ENCODE measurements around the gene ABHD5.

Gene ABHD5

DNA sequence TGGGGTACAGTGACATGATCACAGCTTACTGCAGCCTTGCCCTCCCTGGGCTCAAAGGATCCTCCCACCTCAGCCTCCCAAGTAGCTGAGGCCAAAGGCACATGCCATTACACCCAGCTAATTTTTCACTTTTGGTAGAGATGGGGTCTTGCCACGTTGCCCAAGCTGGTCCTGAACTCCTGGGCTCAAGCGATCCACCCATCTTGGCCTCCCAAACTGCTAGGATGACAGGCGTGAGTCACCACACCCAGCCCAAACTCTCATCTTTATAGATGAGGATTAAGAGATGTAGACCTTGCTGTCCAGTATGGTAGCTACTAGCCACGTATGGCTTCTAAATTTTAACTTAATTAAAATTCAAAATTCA is 4.4 kb upstream of the ABHD5 start:
- no peak for DNase-seq

GRCh38 chr3:43686700-43687498 is 3.8 kb upstream of the ABHD5 start:
- no peak for DNase-seq

DNA sequence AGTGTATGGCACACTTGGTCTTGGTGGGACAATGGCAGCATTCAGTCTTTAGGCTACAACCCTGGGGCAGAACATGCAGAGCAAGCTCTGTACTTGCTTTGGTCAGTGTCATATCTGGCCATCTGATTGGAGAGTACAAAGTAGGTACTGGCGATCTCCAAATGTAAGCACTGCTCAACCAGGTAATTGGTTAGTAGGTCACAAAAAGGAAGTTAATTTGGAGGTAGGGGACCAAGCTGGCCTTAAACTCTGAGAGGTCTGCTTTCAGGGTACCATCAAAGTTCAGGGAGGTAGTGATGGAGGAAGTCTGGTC is 3.3 kb upstream of the ABHD5 start:
- no peak for DNase-seq

DNA sequence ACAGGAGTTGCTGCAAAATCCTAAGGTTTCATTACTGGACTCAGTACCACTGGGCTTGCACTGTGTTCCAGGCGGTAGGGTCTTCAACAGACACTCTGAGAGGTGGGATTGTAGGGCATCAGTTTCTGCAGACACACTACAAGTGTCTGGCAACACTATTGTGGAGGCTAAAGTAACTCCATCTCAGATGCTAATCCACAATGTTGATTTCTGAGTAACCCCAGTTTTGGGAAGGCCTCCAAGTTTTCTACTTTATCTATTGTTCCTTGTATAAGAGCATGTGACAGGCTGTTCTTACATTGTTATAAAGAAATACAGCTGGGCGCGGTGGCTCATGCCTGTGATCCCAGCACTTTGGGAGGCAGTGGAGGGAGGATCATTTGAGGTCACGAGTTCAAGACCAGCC is 2.5 kb upstream of the ABHD5 start:
- no peak for DNase-seq

DNA sequence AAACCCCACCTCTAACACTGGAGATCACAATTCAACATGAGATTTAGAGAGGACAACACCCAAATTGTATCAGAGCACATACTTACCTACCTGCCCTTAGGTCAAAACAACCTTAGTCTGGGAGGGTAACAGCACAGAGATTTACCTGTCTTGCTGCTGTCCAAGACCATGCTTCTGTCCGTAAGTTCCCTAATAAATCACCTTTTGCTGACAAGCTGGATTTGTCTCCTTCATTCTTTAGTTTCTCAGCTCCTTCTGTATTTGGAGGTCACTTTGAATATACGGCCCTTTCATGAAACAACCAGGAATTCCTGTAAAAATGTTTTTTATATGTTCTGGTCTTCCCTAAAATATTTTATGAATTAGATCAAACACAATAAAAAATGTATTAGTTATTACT is 1.6 kb upstream of the ABHD5 start:
- DNase-seq = no peak

GRCh38 chr3:43689766-43690399 is 855 bp upstream of the ABHD5 start:
- DNase-seq = no peak

DNA sequence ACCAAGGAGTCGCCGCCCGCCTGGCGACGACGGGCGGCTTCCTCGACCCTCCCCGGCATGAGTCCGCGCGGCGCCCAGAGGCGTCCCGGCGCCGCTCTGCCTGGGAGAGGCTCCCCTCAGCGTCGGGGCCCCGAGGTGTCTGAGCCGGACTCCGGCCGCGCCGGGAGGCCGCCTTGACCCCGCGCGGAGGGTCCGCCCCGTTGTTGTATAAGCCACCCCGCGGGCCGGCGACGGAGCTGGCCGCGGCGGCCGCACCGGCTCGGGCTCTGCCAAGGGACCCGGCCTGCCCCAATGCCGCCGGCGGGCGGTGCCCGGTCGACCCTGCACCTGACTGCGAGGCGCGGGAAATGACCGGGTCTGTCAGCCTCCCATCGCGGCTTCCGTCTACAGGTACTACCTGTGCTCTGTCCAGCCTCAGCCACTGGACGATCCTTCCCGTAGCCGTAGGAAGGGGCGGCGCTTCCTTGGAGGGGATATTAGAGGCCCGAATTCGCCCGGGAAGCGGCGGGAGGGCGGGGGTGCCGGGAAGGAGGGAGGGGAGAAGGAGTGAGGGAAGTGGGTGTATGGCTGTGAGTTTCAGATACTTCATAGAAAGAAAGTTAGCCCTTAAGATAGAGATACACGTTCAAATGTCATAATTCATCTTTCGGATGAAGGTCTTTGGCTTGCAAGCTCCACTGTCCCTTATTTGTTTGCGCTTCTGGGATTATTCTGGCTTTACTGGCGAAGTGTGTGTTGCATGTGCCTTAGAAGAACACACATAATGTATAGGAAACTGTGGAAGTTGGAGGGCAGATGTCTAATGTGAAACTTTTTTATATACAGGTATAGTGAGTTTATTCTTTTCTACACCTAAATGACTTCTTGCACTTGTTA is 620 bp downstream of the ABHD5 start:
- DNase-seq = peak; percentile 50 to 53

GRCh38 chr3:43692085-43692855 is 1.5 kb downstream of the ABHD5 start:
- DNase-seq = no peak

DNA sequence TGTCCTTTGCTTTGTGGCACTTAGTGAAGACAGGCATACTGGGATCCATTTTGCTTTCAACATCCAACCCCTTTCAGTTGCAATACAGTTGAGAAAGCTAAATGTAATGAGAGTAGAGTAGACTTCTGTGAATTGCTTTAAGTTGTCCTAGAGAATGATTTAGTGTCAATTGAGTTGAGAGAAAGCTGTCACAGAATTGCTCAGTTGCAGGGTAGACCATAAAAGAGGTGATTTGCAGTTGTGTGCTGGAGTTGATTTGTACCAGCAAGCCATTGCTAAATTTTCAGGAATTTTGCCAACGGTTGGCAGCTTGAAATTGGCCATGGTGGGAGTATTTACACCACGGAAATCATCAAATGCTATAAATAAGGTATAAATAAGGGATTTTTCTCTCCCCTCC is 2.2 kb downstream of the ABHD5 start:
- no peak for DNase-seq

DNA sequence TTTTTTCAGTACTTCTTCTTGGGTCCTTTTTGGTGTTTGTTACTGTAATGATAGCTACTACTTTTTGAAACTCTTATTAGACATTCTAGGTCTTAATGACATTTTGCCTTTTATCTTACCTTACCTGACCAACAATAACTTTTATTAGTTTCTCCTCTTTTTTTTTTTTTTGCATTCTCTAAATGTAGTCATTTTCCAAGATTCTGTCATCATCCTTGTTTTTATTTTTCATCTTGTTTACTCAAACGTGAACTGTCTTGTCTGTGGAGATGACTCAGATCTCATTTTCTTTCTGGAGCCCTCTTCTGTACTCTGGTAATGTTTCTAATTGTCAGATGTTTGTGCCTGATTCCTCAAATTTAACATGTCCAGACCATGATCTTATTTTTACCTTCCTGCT is 2.9 kb downstream of the ABHD5 start:
- no peak for DNase-seq

DNA sequence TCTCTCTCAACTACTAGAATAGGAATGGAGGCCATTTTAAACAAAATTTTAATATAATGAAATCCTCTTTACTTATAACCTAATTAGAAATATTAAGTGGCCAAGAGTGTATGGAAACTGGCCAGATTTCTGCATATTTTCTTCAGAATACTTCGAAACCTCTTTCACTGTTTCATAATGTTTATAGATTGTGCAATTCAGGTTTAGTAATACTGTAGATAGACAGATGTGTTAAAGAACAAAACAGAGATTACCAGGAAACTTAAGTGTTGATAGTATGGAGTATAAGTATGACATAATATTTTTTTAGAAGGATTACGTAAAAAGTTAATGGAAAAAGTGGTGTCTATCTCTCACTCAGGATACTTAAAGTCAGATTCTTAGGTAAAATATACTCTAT is 4.7 kb downstream of the ABHD5 start:
- no peak for DNase-seq

GRCh38 chr3:43695863-43696262 is 5.1 kb downstream of the ABHD5 start:
- no peak for DNase-seq

- DNase-seq = no peak
Measured at GRCh38 chr3:43696441-43696840, 5.7 kb downstream of the ABHD5 start.

DNA sequence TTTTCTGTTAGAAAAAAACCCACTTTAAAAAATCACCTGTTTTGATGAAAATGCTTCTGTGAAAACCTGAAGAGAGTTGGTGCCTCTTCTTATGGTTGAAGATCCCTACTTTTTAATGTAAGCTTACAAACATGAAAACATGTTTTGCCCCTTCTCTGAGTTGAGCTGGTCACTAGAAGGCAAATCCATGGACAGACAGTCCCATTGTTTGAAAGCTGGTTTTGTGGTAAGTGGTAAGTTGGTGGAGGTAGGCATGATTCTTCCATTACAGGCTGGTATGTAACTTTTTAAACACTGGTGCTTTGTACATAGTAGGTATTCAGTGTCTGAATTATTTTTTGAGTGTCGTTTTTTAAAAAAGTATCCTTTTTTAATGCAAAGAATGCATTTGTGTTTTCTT is 6.1 kb downstream of the ABHD5 start:
- no peak for DNase-seq

DNA sequence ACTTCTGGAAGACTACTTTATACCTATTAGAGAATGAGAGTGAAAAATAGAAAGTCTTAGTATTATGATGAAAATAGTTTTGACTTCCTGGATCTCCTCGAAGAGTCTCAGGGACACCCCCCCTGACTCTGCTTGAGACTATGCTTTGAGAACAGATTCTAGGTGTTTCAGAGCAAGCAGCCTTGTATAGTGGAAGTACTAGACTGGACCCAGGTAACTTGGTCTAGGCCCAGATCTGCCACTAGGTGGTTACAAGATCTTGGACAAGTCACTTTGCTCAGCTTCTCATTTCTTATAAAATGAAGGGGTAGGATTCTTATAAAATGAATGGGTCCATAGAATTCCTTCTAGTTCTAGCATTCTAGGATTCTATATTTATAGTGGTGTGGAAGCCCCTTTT is 9.1 kb downstream of the ABHD5 start:
- DNase-seq = no peak

DNA sequence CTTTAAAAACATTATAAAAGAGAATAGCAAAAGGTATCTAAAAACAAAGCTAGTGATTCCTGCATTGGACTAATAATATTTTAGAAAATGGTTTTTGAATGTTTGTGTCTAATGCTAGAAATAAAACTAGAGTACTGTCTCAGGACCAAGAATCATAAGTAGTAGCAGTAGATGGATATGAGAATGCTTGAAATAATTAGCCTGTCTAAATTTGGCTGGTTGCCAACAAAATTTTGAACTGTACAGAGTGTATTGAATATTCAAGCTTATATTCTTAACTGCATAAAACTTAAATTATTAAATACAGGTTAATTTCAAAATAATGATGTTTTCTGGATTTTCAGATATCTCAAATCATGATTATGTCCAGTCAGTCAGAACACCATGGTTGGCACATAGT is 14.0 kb downstream of the ABHD5 start:
- no peak for DNase-seq

DNA sequence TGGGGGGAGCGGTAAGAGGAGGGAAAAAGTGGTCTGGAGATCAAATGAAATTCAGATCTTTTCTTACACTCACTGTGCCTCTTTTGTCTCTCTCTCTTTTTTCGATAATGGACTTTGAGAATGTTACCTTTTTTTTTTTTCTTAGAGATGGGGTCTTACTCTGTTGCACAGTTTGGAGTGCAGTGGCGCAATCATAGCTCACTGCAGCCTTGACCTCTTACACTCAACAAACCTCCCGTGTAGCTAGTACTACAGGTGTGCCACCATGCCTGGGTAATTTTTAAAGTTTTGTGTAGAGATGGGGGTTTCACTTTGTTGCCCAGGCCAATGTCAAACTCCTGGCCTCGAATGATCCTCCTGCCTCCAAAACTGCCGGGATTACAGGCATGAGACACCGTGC is 15.6 kb downstream of the ABHD5 start:
- no peak for DNase-seq

DNA sequence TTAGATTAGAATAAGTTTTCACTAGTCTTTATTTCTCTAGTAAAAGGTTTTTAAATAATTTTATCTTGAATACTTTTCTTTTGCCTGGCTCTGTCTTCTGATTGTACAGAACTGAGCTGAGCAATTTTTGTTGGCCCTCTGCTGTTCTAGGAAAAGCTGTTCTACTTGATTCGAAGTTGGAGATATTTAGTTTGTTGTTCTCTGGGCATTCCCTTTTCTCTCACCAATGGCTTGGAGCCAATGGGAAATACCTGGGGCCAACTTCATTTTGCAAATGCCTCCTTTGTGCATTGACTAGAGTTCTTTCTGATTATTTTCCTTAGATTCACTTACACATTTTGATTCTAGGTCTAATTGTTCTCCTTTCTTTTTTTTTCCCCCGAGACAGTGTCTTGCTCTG is 16.5 kb downstream of the ABHD5 start:
- no peak for DNase-seq

GRCh38 chr3:43707998-43708397 is 17.3 kb downstream of the ABHD5 start:
- DNase-seq = no peak

DNA sequence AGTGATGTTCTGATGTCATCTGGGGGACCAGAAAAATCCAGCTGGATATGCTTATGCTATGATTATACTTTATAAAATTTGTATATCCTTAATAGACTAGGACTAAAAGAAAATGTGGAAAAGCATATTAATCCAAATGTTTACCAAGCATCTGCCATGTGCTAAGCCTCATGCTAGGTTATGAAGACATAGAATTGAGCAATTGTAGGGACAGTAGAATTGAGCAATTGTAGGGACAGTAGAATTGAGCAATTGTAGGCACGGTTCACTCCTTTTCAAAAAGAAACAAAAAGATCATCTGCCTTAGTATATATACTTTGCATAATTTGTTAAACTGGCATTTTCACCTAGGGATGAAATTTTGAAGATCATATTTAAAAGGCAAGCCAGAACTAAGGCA is 18.3 kb downstream of the ABHD5 start:
- DNase-seq = no peak

- DNase-seq = no peak
Measured at GRCh38 chr3:43710607-43711006, 19.9 kb downstream of the ABHD5 start.

GRCh38 chr3:43718296-43718695 is 27.6 kb downstream of the ABHD5 start:
- no peak for DNase-seq

DNA sequence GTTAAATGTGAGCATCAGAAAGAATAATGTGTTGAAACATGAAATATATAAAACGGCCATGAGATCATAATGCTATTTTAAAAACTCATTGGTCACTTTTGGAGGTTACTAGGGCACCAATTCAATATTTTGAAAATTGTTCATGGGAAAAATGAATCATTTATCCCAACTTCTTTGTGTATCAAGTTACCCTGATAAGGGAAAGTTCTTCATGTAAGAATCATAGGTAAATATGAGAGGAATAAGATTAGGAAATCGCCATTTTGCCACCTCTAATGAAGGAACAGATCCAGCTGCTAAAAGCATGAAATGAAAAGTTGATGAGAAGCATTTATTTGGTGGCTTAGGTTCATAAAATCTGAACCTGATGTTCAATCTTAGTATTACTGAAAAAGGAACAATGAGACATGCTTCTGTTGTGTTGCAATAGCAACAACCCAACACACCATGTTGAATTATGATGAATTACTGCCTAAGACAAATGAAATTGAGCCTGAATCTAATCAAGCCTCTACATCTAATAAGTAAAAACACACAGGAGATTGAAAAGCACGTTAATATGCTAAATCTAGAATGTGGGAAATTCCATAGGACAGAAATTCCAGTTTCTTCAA is 32.5 kb downstream of the ABHD5 start:
- DNase-seq = no peak

All from SHP77 (cell line).